Kidney epithelial cell (primary cell): ENCODE data around the gene AFAP1L2. TPM values are rescaled to one million over a fixed set of nuclear protein-coding genes. Genes with fewer than 3 reads are reported as not detected.
"Not testable (repeated sequence)": the region's sequence is repeated elsewhere in the genome, so short reads cannot be mapped to it uniquely, and the experiment has no call there.

Source experiments
- DNase-seq: peaks from one replicate; pipeline ENCODE4 v3.0.0-alpha.2; 2010; ENCODE audit warnings: low read depth
- H3K27me3 ChIP-seq: 2 replicates; pipeline ENCODE4 v1.6.0; 2011; ENCODE audit warnings: low read length; ENCODE audit not compliant: control insufficient read depth, insufficient read depth
- H3K36me3 ChIP-seq: 2 replicates; pipeline ENCODE4 v1.5.1; 2011; ENCODE audit warnings: low read length; ENCODE audit not compliant: control insufficient read depth, insufficient read depth
- H3K4me3 ChIP-seq: 2 replicates; pipeline ENCODE4 v1.5.1; 2011; ENCODE audit warnings: low read depth, mild to moderate bottlenecking, control low read depth, low read length
- total RNA-seq: library from RNA; depleted of rRNA; stranded (reverse); fragments of >200 nt; gene quantifications from 2 replicates; pipeline ENCODE4 v1.2.3, GENCODE V29; 2015
- TF ChIP-seq, protein P1 (sequence below): IDR thresholded peaks from 2 replicates; pipeline ENCODE4 v1.5.1; 2011; ENCODE audit warnings: mild to moderate bottlenecking, moderate library complexity, low read length, control low read depth, inconsistent platforms; ENCODE audit not compliant: insufficient read depth, poor library complexity, severe bottlenecking

The AFAP1L2 gene
- total RNA-seq, 1 donor from 2014 or later = 10.2 TPM

DNA sequence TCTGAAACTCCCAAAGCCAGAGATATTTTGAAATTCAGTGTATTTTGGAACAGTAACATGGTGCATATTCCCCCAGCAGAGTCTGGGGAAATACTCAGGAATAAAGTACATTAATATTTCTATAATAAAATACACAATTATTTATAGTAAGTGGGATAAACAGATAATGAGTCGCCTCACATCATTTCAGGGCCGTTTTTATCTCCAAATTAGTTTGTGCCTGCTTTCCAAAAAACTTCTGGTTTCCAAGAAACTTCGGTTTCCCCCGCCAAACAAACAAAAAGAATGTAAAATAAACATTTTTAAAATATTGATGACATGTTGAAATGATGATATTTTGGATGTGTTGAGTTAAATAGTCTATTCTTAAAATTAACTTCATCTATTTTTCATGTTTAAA, 48.2 kb downstream of the AFAP1L2 start:
- Histone ChIP-seq H3K27me3 (no peaks in the 10 kb centered on the region), H3K36me3 (no peaks in the 10 kb centered on the region), H3K4me3 (no peak overlapping the region)
- no peak for DNase-seq
- TF ChIP-seq, protein P1, sequence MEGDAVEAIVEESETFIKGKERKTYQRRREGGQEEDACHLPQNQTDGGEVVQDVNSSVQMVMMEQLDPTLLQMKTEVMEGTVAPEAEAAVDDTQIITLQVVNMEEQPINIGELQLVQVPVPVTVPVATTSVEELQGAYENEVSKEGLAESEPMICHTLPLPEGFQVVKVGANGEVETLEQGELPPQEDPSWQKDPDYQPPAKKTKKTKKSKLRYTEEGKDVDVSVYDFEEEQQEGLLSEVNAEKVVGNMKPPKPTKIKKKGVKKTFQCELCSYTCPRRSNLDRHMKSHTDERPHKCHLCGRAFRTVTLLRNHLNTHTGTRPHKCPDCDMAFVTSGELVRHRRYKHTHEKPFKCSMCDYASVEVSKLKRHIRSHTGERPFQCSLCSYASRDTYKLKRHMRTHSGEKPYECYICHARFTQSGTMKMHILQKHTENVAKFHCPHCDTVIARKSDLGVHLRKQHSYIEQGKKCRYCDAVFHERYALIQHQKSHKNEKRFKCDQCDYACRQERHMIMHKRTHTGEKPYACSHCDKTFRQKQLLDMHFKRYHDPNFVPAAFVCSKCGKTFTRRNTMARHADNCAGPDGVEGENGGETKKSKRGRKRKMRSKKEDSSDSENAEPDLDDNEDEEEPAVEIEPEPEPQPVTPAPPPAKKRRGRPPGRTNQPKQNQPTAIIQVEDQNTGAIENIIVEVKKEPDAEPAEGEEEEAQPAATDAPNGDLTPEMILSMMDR = no peak

GRCh38 chr10:114353383-114353782, 50.9 kb downstream of the AFAP1L2 start:
- TF ChIP-seq, protein P1 = no peak
- DNase-seq = no peak
- no peaks in the 10 kb centered on the region for H3K36me3 ChIP-seq
- no peaks in the 10 kb centered on the region for H3K27me3 ChIP-seq
- H3K4me3 ChIP-seq = no peak overlapping the region

GRCh38 chr10:114352653-114353298, 51.5 kb downstream of the AFAP1L2 start:
- Histone ChIP-seq H3K4me3 (no peak overlapping the region), H3K27me3 (no peaks in the 10 kb centered on the region), H3K36me3 (no peaks in the 10 kb centered on the region)
- TF ChIP-seq, protein P1 = no peak
- DNase-seq = no peak

DNA sequence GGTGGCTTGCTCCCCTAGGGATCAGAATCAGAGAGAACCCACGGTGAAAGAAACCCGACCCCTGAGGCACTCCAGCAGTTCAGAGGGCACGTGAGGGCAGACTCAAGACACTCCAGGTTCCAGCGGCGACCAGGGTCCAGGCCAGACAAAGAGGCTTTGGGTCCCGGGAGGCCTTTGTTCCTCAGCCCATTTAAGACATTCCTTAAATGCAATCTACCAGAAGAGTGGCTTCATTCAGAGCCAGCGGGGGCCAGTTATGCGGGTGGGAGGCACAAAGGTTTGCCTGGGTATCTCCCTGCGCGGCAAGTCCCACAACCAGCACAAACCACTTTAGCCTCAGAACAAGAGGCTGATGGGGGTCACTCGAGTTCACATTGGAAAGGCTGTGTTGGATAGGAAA, 53.6 kb downstream of the AFAP1L2 start:
- TF ChIP-seq, protein P1 = no peak
- H3K27me3 ChIP-seq = no peaks in the 10 kb centered on the region
- H3K36me3 ChIP-seq = no peaks in the 10 kb centered on the region
- DNase-seq = no peak
- no peak overlapping the region for H3K4me3 ChIP-seq

- Histone ChIP-seq H3K27me3 (no peaks in the 10 kb centered on the region), H3K4me3 (no peak overlapping the region), H3K36me3 (no peaks in the 10 kb centered on the region)
- TF ChIP-seq, protein P1 = no peak
- no peak for DNase-seq
These were observed 54.6 kb downstream of the AFAP1L2 start for GRCh38 chr10:114349522-114350215.

DNA sequence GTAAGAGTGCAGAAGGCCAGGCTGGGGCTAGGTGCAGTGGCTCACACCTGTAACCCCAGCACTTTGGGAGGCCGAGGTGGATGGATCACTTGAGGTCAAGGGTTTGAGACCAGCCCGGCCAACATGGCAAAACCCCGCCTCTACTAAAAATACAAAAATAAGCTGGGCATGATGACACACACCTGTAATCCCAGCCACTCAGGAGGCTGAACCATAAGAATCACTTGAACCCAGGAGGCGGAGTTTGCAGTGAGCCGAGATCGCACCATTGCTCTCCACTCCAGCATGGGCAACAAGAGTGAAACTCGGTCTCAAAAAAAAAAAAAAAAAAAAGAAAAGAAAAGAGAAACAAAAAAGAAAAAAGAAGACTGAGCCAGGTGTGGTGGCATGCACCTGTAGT, 55.2 kb downstream of the AFAP1L2 start:
- H3K4me3 ChIP-seq, H3K27me3 ChIP-seq, DNase-seq, H3K36me3 ChIP-seq: not testable (repeated sequence)
